ENCODE measurements around the gene MESP2.
A peak's percentile ranks its signal among the peaks of the same experiment; 100 is the strongest.

Gene MESP2

GRCh38 chr15:89749951-89750559 lies 26.1 kb upstream of the MESP2 start:
- no peak for DNase-seq (ENCODE audit: low read depth)
- TF ChIP-seq CTCF (conservative IDR thresholded peaks at IDR 0.05; ENCODE audit: low read length) = no peak
- peak overlapping the region; percentile 38 for H3K4me3 ChIP-seq (ENCODE audit: low read length)

GRCh38 chr15:89750560-89751542 lies 25.3 kb upstream of the MESP2 start, which contains the start of gene MESP1:
TSS of gene MESP1 (minus strand) at chr15:89751249. CDS start at chr15:89751231, 18 bp downstream.
- H3K4me3 ChIP-seq (ENCODE audit: low read length) = peak within 1 kb of the TSS; percentile 51
- DNase-seq (ENCODE audit: low read depth) = peak; percentile 87
- peak; percentile 64 for TF ChIP-seq CTCF (conservative IDR thresholded peaks at IDR 0.05; ENCODE audit: low read length)

- H3K4me3 ChIP-seq (ENCODE audit: low read length) = no peak overlapping the region; the same call in 1 of the 2 replicates
- DNase-seq (ENCODE audit: low read depth) = no peak
- no peak for TF ChIP-seq CTCF (conservative IDR thresholded peaks at IDR 0.05; ENCODE audit: low read length)
These were observed 24.4 kb upstream of the MESP2 start for GRCh38 chr15:89751748-89752147.

GRCh38 chr15:89753855-89754254 lies 22.3 kb upstream of the MESP2 start:
- no peak overlapping the region for H3K4me3 ChIP-seq (ENCODE audit: low read length)
- no peak for DNase-seq (ENCODE audit: low read depth)
- TF ChIP-seq CTCF (conservative IDR thresholded peaks at IDR 0.05; ENCODE audit: low read length) = no peak

GRCh38 chr15:89754361-89755154 lies 21.6 kb upstream of the MESP2 start:
- peak; percentile 57 for DNase-seq (ENCODE audit: low read depth)
- no peak overlapping the region for H3K4me3 ChIP-seq (ENCODE audit: low read length)
- no peak for TF ChIP-seq CTCF (conservative IDR thresholded peaks at IDR 0.05; ENCODE audit: low read length)

- no peak for DNase-seq (ENCODE audit: low read depth)
- no peak for TF ChIP-seq CTCF (conservative IDR thresholded peaks at IDR 0.05; ENCODE audit: low read length)
- no peak overlapping the region for H3K4me3 ChIP-seq (ENCODE audit: low read length)
These were observed 20.4 kb upstream of the MESP2 start for GRCh38 chr15:89755701-89756100.

Data from AG10803 (cell line).